WI38 (cell line): ENCODE measurements around the gene TBC1D12.

Source experiments
- H3K4me3 ChIP-seq: 2 replicates; pipeline ENCODE4 v1.5.1; 2011; ENCODE audit warnings: low read depth, mild to moderate bottlenecking, control low read depth, low read length
- CTCF ChIP-seq: IDR thresholded peaks from 2 replicates; pipeline ENCODE4 v1.5.1; 2012; ENCODE audit warnings: low read depth, mild to moderate bottlenecking, control low read depth, low read length

TBC1D12 gene

GRCh38 chr10:94420516-94420915 lies 18.2 kb downstream of the TBC1D12 start:
- no peak overlapping the region for H3K4me3 ChIP-seq
- no peak for TF ChIP-seq CTCF

- no peak for TF ChIP-seq CTCF
- no peak overlapping the region for H3K4me3 ChIP-seq
These were observed 18.7 kb downstream of the TBC1D12 start for GRCh38 chr10:94420998-94421528.

GRCh38 chr10:94423627-94424026 lies 21.3 kb downstream of the TBC1D12 start:
- TF ChIP-seq CTCF: no peak
- no peak overlapping the region for H3K4me3 ChIP-seq

GRCh38 chr10:94424714-94425337 lies 22.5 kb downstream of the TBC1D12 start:
- no peak overlapping the region for H3K4me3 ChIP-seq
- TF ChIP-seq CTCF: no peak

- H3K4me3 ChIP-seq: no peak overlapping the region
- TF ChIP-seq CTCF: no peak
These were observed 23.6 kb downstream of the TBC1D12 start for GRCh38 chr10:94425942-94426341.

- no peak for TF ChIP-seq CTCF
- no peak overlapping the region for H3K4me3 ChIP-seq
These were observed 24.8 kb downstream of the TBC1D12 start for GRCh38 chr10:94427166-94427565.

- no peak overlapping the region for H3K4me3 ChIP-seq
These were observed 26.7 kb downstream of the TBC1D12 start for GRCh38 chr10:94428766-94429707.

More at GRCh38 chr10:94428766-94429707, 26.7 kb downstream of the TBC1D12 start:
- TF ChIP-seq CTCF: no peak
